ENCODE data around the gene SLC35E2B. TPM values are rescaled to one million over a fixed set of nuclear protein-coding genes. Genes with fewer than 3 reads are reported as not detected.
"Not testable (repeated sequence)": the region's sequence is repeated elsewhere in the genome, so short reads cannot be mapped to it uniquely, and the experiment has no call there.

Gene SLC35E2B
- total RNA-seq: 52.7 TPM
- long read RNA-seq, full-length matches to known transcripts: 13 of 60 reads
- long read RNA-seq, partial matches to known transcripts: 6 of 60 reads
- long read RNA-seq, other reads (novel, unspliced or antisense): 41 of 60 reads

DNA sequence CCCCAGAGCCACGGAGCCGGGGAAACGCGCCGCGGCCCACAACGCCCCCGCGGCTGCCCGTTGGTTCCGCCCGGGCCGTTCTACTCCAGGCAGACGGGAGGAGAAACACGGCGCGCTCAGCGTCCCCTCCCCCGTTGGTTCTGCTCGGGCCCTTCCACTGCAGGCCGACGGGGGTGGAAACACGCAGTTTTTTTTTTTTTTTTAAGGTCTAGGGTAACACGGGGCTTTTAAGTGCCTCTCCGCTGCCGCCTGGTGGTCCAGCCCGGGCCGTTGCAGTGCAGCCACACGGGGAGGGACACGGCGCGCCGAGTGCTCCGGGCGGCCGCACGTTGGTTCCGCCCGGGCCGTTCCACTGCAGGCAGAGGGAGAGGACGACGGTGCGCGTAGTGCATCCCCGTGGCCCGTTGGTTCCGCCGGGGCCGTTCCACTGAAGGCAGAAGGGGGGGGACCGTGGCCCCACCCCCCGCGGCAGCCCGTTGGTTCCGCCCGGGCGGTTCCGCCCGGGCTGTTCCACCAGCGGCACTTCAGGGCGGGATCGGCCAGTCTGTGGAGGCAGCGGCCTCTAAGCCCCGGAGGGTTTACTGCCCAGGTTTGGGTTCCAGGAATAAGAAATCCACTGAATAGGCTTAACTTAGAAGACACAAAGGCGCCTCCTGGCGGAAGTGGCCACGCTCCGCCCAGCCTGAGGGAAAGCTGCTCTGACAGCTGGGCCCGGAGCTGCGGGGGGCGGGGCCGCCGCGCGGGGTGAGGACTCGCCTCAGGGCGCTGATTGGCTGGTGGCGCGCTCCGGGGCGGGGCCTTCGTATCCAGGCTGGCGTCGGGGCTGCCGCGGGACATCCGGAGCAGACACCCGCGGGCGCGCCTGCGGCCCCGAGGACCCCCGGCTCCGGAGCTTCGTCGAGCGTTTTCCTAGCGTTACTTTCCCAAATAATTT, at the start of gene SLC35E2B:
TSS of gene SLC35E2B (minus strand) at position 82 of the 934 bp plus-strand sequence. CDS start 16,096 bp downstream, outside the sequence.
- H3K27me3 ChIP-seq (ENCODE audit: low read depth); H3K36me3 ChIP-seq; H3K4me1 ChIP-seq; intact Hi-C loops (cut with DNase I); H3K9me3 ChIP-seq: not testable (repeated sequence)
- ATAC-seq (peak; percentile 94 to 95), DNase-seq (peak; percentile 94)
- H3K27ac ChIP-seq: peak within 1 kb of the TSS; percentile 90
- peak within 1 kb of the TSS; percentile 53 for H3K4me3 ChIP-seq

DNA sequence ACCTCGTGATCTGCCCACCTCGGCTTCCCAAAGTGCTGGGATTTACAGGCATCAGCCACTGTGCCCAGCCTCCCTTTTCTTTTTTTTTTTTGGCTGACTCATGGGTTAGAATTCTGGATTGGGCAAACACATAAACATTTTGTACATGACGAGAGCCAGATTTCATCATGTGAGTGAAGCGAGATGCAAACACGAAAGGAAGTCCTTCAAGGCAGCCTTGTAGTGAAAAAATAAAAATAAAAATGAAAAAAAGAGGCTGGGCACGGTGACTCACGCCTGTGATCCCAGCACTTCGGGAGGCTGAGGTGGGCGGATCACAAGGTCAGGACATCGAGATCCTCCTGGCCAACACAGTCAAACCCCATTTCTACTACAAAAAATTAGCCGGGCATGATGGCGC, 48.4 kb upstream of the SLC35E2B start:
- DNase-seq; ATAC-seq; H3K4me1 ChIP-seq; intact Hi-C loops (cut with DNase I); H3K9me3 ChIP-seq; H3K27ac ChIP-seq; H3K4me3 ChIP-seq; H3K27me3 ChIP-seq (ENCODE audit: low read depth): not testable (repeated sequence)
- H3K36me3 ChIP-seq: peaks cover 16% of the 10 kb centered on the region

DNA sequence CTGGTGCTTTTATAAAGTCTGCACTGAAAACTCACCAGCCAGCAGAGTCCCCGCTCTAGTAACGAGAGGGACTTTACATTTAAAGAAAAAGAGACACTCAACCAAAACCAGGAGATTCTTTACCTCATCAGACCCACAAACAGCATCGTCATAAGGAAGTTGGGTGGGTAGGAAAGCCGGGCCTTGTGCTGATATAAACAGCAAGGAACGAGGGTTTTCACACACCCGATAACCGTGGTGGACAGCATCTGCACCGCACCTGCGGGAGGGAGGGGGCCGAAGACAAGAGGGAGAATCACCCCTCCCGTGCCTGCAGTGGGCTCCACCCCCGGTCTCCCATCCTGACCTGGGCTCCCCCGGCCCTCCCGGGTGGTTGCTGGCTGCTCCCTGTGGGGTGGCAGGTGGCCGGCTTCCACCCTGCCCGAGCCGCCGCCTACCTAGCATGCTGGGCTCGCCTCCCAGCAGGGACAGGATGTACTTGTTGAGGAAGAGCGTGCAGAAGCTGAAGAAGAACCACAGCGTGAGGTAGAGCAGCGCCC, 46.3 kb upstream of the SLC35E2B start:
- DNase-seq; H3K27ac ChIP-seq; H3K4me1 ChIP-seq; H3K27me3 ChIP-seq (ENCODE audit: low read depth); H3K4me3 ChIP-seq; intact Hi-C loops (cut with DNase I); H3K9me3 ChIP-seq: not testable (repeated sequence)
- peak in 1 of 2 donors; percentile 35 for ATAC-seq
- peaks cover 23% of the 10 kb centered on the region for H3K36me3 ChIP-seq

DNA sequence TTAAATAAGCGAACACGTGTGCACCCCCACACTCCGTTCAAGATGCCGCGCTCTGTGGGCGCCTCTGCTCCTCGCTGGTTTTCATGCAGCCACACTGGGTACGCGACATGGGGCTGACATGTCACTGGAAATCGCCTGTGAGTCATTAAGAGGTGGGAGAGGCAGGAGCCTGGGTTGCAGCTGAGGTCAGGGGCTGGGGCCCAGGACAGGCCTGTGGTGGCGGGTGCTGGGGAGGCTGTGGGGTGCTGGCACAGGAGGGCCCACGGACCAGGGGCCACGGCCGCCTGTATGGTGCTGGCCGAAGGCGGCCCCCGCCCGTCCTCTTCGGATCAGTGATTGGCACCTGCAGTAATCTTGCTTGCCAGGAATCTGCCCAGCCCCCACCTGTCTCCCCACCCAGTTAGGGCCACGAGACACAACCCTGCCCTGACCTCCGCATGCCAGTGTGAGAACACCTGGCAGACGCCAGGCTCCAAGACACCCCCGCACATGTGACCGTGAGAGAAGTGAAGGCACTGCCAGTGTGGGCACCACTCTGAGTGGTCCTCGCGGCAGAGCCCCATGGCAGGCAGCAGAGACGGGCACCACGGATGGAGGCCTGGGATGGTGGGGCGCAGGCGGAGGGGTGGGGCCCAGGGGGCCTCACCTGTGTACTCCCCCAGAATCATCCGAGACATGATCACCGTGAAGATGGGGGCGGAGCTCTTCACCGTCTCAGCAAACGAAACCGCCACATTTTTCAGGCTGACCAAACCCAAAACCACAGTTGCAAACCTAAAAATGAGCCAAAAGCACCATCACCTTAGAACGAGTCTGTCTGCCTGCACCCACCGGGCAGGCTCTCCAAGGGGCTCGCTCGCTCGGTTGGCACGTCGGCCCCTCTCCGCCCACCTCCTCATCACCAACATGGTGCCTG, 45.3 kb upstream of the SLC35E2B start:
- peak; percentile 9 to 41 for ATAC-seq
- intact Hi-C loops (cut with DNase I); H3K9me3 ChIP-seq; H3K27me3 ChIP-seq (ENCODE audit: low read depth); H3K4me1 ChIP-seq; H3K27ac ChIP-seq; DNase-seq; H3K4me3 ChIP-seq: not testable (repeated sequence)
- peaks cover 32% of the 10 kb centered on the region for H3K36me3 ChIP-seq

DNA sequence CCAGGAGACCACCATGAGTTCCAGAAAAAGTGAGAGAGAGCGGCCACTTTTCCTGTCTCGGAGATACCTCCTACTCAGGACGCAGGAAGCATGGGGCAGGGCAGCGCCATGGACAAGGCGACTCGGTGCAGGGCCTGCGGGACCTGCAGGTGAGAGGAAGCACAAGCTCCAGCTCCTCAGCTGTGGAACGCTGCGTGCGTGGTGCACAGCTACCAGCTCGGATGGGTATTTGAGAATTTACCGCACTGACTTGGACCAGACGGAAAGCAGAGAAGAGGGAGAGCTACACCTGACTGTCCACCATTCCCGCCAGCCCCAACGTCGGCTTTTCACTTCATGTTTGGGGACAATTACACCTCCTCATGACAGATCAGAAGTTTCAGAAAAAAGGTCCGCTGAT, 39.8 kb upstream of the SLC35E2B start:
- Histone ChIP-seq H3K27ac (no peak overlapping the region), H3K4me1 (peaks cover 6% of the 10 kb centered on the region), H3K27me3 (ENCODE audit: low read depth) (no peaks in the 10 kb centered on the region), H3K9me3 (no peaks in the 10 kb centered on the region), H3K36me3 (peaks cover 52% of the 10 kb centered on the region), H3K4me3 (no peak overlapping the region)
- TF ChIP-seq, protein P1, sequence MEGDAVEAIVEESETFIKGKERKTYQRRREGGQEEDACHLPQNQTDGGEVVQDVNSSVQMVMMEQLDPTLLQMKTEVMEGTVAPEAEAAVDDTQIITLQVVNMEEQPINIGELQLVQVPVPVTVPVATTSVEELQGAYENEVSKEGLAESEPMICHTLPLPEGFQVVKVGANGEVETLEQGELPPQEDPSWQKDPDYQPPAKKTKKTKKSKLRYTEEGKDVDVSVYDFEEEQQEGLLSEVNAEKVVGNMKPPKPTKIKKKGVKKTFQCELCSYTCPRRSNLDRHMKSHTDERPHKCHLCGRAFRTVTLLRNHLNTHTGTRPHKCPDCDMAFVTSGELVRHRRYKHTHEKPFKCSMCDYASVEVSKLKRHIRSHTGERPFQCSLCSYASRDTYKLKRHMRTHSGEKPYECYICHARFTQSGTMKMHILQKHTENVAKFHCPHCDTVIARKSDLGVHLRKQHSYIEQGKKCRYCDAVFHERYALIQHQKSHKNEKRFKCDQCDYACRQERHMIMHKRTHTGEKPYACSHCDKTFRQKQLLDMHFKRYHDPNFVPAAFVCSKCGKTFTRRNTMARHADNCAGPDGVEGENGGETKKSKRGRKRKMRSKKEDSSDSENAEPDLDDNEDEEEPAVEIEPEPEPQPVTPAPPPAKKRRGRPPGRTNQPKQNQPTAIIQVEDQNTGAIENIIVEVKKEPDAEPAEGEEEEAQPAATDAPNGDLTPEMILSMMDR (IDR thresholded peaks at IDR 0.05): no peak
- DNase-seq (no peak), ATAC-seq (no peak)
- intact Hi-C loops (cut with DNase I): no loop called here

DNA sequence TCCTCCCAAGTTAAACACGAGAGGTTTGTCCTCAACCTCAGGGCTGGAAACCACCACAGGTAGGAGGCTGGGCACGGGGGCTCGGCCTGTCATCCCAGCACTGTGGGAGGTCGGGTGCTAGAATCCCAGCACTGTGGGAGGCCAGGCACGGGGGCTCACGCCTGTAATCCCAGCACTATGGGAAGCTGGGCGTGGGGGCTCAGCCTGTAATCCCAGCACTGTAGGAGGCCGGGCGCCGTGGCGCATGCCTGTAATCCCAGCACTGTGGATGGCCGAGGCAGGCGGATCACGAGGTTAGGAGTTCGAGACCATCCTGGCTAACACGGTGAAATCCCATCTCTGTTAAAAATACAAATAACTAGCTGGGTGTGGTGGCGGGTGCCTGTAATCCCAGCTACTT, 38.3 kb upstream of the SLC35E2B start:
- Histone ChIP-seq H3K9me3 (no peaks in the 10 kb centered on the region), H3K4me1 (peaks cover 6% of the 10 kb centered on the region), H3K4me3 (no peak overlapping the region), H3K36me3 (peaks cover 46% of the 10 kb centered on the region), H3K27ac (no peak overlapping the region), H3K27me3 (ENCODE audit: low read depth) (no peaks in the 10 kb centered on the region)
- DNase-seq (no peak), ATAC-seq (peak in 1 of 2 donors; percentile 31)
- intact Hi-C loops (cut with DNase I): no loop called here
- TF ChIP-seq, protein P1 (IDR thresholded peaks at IDR 0.05): no peak

DNA sequence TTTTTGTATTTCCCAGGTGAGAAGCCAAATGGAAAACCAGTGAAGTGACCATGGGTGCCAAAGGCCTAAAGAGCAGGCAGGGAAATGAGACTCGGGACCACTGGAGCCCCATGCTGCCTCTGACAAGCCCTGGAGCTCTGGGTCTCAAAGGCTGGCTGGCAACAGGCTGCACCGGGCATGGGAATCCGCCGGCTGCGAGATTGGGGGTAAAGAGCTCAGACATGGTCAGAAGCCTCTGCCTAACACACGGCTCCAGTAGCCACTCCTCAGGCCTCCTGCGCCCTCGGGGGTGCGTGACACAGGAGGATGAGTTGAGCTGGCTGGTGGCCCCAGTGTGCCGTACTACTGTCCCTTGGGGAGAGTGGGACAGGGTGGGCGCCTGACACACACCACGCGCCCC, 37.6 kb upstream of the SLC35E2B start:
- intact Hi-C loops (cut with DNase I); H3K4me3 ChIP-seq; H3K27ac ChIP-seq; ATAC-seq; H3K27me3 ChIP-seq (ENCODE audit: low read depth); DNase-seq; H3K4me1 ChIP-seq; H3K9me3 ChIP-seq: not testable (repeated sequence)
- H3K36me3 ChIP-seq: peaks cover 46% of the 10 kb centered on the region

DNA sequence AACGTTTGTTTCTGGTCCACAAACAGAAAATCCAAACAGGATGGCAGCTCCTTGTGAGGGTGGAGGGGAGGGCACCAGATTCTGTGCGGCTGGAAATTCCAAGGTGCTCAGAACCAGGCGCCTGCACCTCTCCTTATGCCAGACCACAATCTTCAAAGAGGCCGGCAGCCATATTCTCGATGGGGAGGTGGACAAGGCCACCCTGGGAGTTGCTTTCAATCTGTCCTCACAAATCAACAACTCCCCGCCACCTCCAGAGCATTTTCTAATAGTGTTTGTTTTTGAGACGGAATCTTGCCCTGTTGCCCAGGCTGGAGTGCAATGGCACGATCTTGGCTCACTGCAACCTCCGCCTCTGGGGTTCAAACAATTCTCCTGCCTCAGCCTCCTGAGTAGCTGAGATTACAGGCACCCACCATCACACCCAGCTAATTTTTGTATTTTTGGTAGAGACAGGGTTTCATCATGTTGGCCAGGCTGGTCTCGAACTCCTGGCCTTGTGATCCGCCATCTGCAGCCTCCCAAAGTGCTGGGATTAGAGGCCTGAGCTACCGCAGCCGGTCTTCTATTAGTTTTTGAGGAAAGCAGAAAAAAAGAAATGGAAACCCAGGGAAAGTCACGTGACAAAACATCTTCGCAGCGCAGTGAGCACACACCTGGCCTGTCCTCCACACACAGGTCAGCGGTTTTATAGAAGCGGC, 36.7 kb upstream of the SLC35E2B start:
- H3K27me3 ChIP-seq (ENCODE audit: low read depth); H3K9me3 ChIP-seq; intact Hi-C loops (cut with DNase I); H3K27ac ChIP-seq; DNase-seq; H3K4me1 ChIP-seq; ATAC-seq; H3K4me3 ChIP-seq: not testable (repeated sequence)
- peaks cover 43% of the 10 kb centered on the region for H3K36me3 ChIP-seq

DNA sequence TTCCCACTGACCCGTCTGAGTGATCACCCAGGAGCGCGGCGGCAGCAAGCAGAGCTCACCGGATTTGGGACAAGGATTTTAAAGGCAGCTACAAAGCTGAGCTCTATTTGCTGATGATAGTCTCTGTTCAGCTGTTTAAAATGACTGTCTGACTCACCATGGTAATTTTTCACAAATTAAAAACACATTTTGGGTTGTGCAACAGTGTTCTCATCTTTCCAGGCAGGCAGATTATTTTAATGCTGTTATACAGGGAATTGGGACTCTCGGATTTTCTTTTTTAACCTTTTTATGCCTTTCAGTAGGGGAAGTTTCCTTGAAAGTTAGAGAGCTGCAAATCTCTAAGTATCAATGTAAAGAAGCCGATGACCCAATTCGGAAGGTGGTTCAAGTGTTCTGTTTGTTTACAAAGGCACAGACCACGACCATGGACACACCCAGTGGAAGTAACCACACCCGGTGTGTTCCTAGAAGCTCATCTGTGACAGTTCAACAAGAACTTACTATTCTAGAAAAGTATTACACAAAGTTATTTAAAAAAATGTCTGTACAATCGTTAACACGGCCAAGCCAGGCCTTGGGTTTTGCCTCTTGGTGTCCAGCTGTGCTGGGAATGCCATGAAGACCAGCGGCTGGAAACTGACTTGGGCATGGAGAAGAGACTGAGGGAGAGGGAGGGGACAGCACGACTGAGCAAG, 35.9 kb upstream of the SLC35E2B start:
- DNase-seq; H3K4me3 ChIP-seq; H3K9me3 ChIP-seq; ATAC-seq; intact Hi-C loops (cut with DNase I); H3K4me1 ChIP-seq; H3K27me3 ChIP-seq (ENCODE audit: low read depth): not testable (repeated sequence)
- H3K36me3 ChIP-seq: peaks cover 36% of the 10 kb centered on the region
- H3K27ac ChIP-seq: peak overlapping the region; percentile 53

DNA sequence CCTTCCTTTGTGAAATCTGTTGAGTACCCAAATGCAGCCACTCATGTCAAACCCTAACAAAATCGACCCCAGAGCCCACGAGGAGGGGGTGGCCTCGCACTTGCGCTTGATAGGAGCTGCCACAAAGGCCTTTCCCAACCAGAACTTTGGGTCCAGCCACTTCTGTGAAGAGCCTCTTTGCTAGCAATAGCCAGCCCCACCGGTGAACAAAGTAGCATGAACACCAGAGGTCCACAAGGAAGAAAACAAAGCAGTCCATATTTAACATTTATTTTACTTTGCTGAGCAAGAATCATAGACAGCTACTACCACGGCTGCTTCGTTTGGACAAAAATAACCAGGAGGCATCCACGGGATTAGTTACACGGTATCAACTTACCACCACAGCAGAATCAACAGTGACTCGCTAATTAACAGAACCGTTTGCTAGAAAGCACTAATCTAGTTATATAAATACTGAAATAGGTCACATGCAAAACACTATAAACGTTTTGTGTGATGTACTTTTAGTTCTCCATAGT, 34.6 kb upstream of the SLC35E2B start:
- H3K27ac ChIP-seq; H3K27me3 ChIP-seq (ENCODE audit: low read depth); ATAC-seq; H3K4me3 ChIP-seq; DNase-seq; H3K4me1 ChIP-seq; intact Hi-C loops (cut with DNase I); H3K9me3 ChIP-seq: not testable (repeated sequence)
- H3K36me3 ChIP-seq: peaks cover 24% of the 10 kb centered on the region

Data from lower lobe of right lung (tissue), 2 donors.